Astrocyte of the cerebellum (primary cell): ENCODE results near the gene SHD.

Source experiments
- DNase-seq: peaks from one replicate; pipeline ENCODE4 v3.0.0-alpha.2; 2011; ENCODE audit warnings: low read depth
- H3K4me3 ChIP-seq: 2 replicates; pipeline ENCODE4 v1.5.1; 2011; ENCODE audit warnings: mild to moderate bottlenecking, low read depth, low read length, moderate library complexity
- CTCF ChIP-seq: IDR thresholded peaks from 2 replicates; pipeline ENCODE4 v1.5.1; 2012; ENCODE audit warnings: low read length, low read depth, moderate library complexity, mild to moderate bottlenecking; ENCODE audit errors: missing control alignments
- in situ Hi-C: cut with HindIII; loops from 2 replicates; pipeline ENCODE4 v1.10.0; 2017; ENCODE audit warnings: low sequenced_read_pairs

SHD gene

GRCh38 chr19:4313847-4314490, 34.9 kb downstream of the SHD start:
- in situ Hi-C loops, result no loop called here

GRCh38 chr19:4316956-4317355, 37.9 kb downstream of the SHD start:
- no peak overlapping the region for H3K4me3 ChIP-seq
- in situ Hi-C loops, result no loop called here
- TF ChIP-seq CTCF, result no peak
- DNase-seq, result no peak

More at GRCh38 chr19:4313847-4314490, 34.9 kb downstream of the SHD start:
- no peak for TF ChIP-seq CTCF
- no peak for DNase-seq
- no peak overlapping the region for H3K4me3 ChIP-seq

GRCh38 chr19:4318460-4318859, 39.4 kb downstream of the SHD start:
- in situ Hi-C loops, result no loop called here

GRCh38 chr19:4319067-4319718, 40.1 kb downstream of the SHD start:
- in situ Hi-C loops, result no loop called here
- no peak overlapping the region for H3K4me3 ChIP-seq
- DNase-seq, result no peak
- TF ChIP-seq CTCF, result no peak

More at GRCh38 chr19:4318460-4318859, 39.4 kb downstream of the SHD start:
- DNase-seq, result no peak
- no peak overlapping the region for H3K4me3 ChIP-seq
- no peak for TF ChIP-seq CTCF

GRCh38 chr19:4320419-4320818, 41.4 kb downstream of the SHD start:
- in situ Hi-C loops, result no loop called here
- TF ChIP-seq CTCF, result no peak
- no peak overlapping the region for H3K4me3 ChIP-seq
- no peak for DNase-seq

- TF ChIP-seq CTCF, result no peak
- in situ Hi-C loops, result no loop called here
- DNase-seq, result no peak
- no peak overlapping the region for H3K4me3 ChIP-seq
These were observed 44.0 kb downstream of the SHD start for GRCh38 chr19:4322942-4323665.
